ENCODE results near the gene NBL1.

DNA sequence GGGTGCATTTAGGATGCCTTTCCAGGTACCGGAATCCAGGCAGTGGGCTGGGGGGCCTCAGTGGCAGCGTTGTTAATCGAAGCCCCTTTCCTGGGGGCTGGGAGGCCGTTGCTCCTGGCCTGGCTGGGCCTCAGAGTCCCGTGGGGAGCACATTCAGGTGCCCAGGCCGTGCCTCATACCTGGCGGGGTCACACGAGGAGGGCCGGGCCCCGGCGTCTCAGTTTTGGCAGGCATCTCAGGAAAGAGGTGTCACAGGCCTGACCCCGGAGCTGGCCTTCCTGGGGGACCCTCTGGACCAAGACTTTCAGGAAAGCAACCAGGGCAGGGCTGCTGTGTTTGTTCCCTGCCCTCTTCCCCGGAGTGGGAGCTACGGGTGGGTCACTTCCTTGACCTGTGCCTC is 4.1 kb downstream of the NBL1 start:
- TF ChIP-seq POLR2A (conservative IDR thresholded peaks at IDR 0.05) (no peak), TCF7L2 (IDR thresholded peaks at IDR 0.05; ENCODE audit: low read depth, low read length) (no peak), MYC (IDR thresholded peaks at IDR 0.05; ENCODE audit: low read depth, low read length) (no peak), MYC (CRISPR knock-in tag; IDR thresholded peaks at IDR 0.05; ENCODE audit: borderline replicate concordance, low read depth) (no peak)
- TF ChIP-seq, protein P1, sequence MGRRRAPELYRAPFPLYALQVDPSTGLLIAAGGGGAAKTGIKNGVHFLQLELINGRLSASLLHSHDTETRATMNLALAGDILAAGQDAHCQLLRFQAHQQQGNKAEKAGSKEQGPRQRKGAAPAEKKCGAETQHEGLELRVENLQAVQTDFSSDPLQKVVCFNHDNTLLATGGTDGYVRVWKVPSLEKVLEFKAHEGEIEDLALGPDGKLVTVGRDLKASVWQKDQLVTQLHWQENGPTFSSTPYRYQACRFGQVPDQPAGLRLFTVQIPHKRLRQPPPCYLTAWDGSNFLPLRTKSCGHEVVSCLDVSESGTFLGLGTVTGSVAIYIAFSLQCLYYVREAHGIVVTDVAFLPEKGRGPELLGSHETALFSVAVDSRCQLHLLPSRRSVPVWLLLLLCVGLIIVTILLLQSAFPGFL (CRISPR knock-in tag; IDR thresholded peaks at IDR 0.05): no peak
- TF ChIP-seq, protein P2, sequence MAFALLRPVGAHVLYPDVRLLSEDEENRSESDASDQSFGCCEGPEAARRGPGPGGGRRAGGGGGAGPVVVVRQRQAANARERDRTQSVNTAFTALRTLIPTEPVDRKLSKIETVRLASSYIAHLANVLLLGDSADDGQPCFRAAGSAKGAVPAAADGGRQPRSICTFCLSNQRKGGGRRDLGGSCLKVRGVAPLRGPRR (CRISPR knock-in tag; IDR thresholded peaks at IDR 0.05): no peak
- TF ChIP-seq, protein P3, sequence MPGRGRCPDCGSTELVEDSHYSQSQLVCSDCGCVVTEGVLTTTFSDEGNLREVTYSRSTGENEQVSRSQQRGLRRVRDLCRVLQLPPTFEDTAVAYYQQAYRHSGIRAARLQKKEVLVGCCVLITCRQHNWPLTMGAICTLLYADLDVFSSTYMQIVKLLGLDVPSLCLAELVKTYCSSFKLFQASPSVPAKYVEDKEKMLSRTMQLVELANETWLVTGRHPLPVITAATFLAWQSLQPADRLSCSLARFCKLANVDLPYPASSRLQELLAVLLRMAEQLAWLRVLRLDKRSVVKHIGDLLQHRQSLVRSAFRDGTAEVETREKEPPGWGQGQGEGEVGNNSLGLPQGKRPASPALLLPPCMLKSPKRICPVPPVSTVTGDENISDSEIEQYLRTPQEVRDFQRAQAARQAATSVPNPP (IDR thresholded peaks at IDR 0.05; ENCODE audit: borderline replicate concordance, insufficient read depth, insufficient read length): no peak
- TF ChIP-seq, protein P4, sequence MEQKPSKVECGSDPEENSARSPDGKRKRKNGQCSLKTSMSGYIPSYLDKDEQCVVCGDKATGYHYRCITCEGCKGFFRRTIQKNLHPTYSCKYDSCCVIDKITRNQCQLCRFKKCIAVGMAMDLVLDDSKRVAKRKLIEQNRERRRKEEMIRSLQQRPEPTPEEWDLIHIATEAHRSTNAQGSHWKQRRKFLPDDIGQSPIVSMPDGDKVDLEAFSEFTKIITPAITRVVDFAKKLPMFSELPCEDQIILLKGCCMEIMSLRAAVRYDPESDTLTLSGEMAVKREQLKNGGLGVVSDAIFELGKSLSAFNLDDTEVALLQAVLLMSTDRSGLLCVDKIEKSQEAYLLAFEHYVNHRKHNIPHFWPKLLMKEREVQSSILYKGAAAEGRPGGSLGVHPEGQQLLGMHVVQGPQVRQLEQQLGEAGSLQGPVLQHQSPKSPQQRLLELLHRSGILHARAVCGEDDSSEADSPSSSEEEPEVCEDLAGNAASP (IDR thresholded peaks at IDR 0.05): no peak
